GM23248 (cell line): ENCODE data around the gene PDX1.

Experiments
- EZH2 ChIP-seq: fragments of 200-600 bp; sonication (generic); IDR thresholded peaks from 2 replicates; pipeline ENCODE4 v1.6.1; 2018; ENCODE audit warnings: antibody characterized with exemption, mild to moderate bottlenecking; ENCODE audit not compliant: insufficient read depth, poor library complexity, severe bottlenecking
- EZH2phosphoT487 ChIP-seq: fragments of 200-600 bp; sonication (generic); IDR thresholded peaks from 2 replicates; pipeline ENCODE4 v1.6.1; 2018; ENCODE audit warnings: antibody characterized with exemption, moderate library complexity, mild to moderate bottlenecking, low read depth; ENCODE audit not compliant: insufficient read depth

- no peak for TF ChIP-seq EZH2phosphoT487
- no peak for TF ChIP-seq EZH2
Measured at GRCh38 chr13:27928353-27928804, 8.6 kb downstream of the PDX1 start.
